ENCODE measurements around the gene CAB39. TPM values are rescaled to one million over a fixed set of nuclear protein-coding genes. Genes with fewer than 3 reads are reported as not detected.

CAB39 gene
- total and polyA plus RNA-seq, 2 of the 8 experiments (the other 6 are each of a cell fraction or from before 2014, with no cell fraction given) = 16.4 to 50.5 TPM

DNA sequence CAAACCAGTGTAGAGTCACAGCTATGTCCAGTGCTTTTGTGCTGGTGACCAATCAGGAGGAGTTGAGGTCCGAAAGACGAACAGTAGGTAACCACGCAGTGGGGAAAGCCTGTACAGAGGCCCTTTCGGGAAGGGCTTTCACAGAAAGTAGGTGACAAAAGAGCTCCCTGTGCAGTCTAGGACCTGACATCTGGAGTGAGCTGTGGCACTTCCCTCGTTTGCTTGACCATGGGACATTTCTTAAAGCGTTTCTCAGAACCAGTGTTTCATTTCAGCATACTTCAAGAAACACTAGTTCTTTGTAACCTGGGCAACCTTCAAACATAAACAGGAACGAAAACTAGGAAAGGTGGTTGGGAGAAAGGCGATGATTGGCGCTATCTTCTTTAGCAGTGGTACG is 96.4 kb downstream of the CAB39 start (continued):
- TF ChIP-seq HDAC2 (IDR thresholded peaks at IDR 0.05; ENCODE audit: borderline replicate concordance in 1 of 2, low read depth in 2 of 2, low read length in 2 of 2) (no peak), BRCA1 (IDR thresholded peaks at IDR 0.05; ENCODE audit: low read depth, low read length) (no peak), CHD2 (IDR thresholded peaks at IDR 0.05; ENCODE audit: low read length) (no peak), FOSL1 (IDR thresholded peaks at IDR 0.05; ENCODE audit: insufficient read depth, low read depth, low read length) (no peak)

All from H1 (cell line).